Stimulated activated CD4-positive, alpha-beta T cell treated with anti-CD3 and anti-CD28 coated beads, TNF-alpha, amount 100 ng/mL, for 4 hours (primary cell): Measurements from ENCODE around the gene GRIA3.

Experiments
- DNase-seq, 3 experiments: peaks; one replicate each; pipeline ENCODE4 v3.0.0-alpha.2; 2020; ENCODE audit warnings: low read depth in 3 of 3

GRIA3 gene

GRCh38 chrX:123193101-123193500, 9.0 kb downstream of the GRIA3 start:
- no peak for DNase-seq

- no peak for DNase-seq
Observed at GRCh38 chrX:123199338-123199737, 15.3 kb downstream of the GRIA3 start.

GRCh38 chrX:123201720-123202119, 17.6 kb downstream of the GRIA3 start:
- DNase-seq, result no peak

GRCh38 chrX:123202523-123202922, 18.4 kb downstream of the GRIA3 start:
- DNase-seq, result no peak

- DNase-seq, result no peak
Observed at GRCh38 chrX:123203772-123204171, 19.7 kb downstream of the GRIA3 start.

GRCh38 chrX:123206176-123206575, 22.1 kb downstream of the GRIA3 start:
- no peak for DNase-seq

- no peak for DNase-seq
Observed at GRCh38 chrX:123210252-123210651, 26.2 kb downstream of the GRIA3 start.

GRCh38 chrX:123215397-123216089, 31.5 kb downstream of the GRIA3 start:
- no peak for DNase-seq

GRCh38 chrX:123217077-123217476, 33.0 kb downstream of the GRIA3 start:
- no peak for DNase-seq

GRCh38 chrX:123217728-123218127, 33.6 kb downstream of the GRIA3 start:
- no peak for DNase-seq

- no peak for DNase-seq
Observed at GRCh38 chrX:123219916-123220315, 35.8 kb downstream of the GRIA3 start.

GRCh38 chrX:123222920-123223319, 38.8 kb downstream of the GRIA3 start:
- no peak for DNase-seq

GRCh38 chrX:123223409-123223808, 39.3 kb downstream of the GRIA3 start:
- no peak for DNase-seq

- DNase-seq, result no peak
Observed at GRCh38 chrX:123223859-123224258, 39.8 kb downstream of the GRIA3 start.

GRCh38 chrX:123230798-123231197, 46.7 kb downstream of the GRIA3 start:
- no peak for DNase-seq

- no peak for DNase-seq
Observed at GRCh38 chrX:123236859-123237258, 52.8 kb downstream of the GRIA3 start.

GRCh38 chrX:123237271-123237670, 53.2 kb downstream of the GRIA3 start:
- no peak for DNase-seq

GRCh38 chrX:123254457-123254856, 70.4 kb downstream of the GRIA3 start:
- DNase-seq, result no peak

GRCh38 chrX:123256378-123256777, 72.3 kb downstream of the GRIA3 start:
- DNase-seq, result no peak

- DNase-seq, result no peak
Observed at GRCh38 chrX:123260920-123261418, 76.9 kb downstream of the GRIA3 start.

- DNase-seq, result no peak
Observed at GRCh38 chrX:123263270-123263669, 79.2 kb downstream of the GRIA3 start.

GRCh38 chrX:123263747-123264146, 79.7 kb downstream of the GRIA3 start:
- no peak for DNase-seq

- no peak for DNase-seq
Observed at GRCh38 chrX:123267220-123267619, 83.1 kb downstream of the GRIA3 start.

- DNase-seq, result no peak
Observed at GRCh38 chrX:123271902-123272301, 87.8 kb downstream of the GRIA3 start.
